DND-41 (cell line): ENCODE results near the gene ALDOA.

Source experiments
- CTCF ChIP-seq: IDR thresholded peaks from 2 replicates; pipeline ENCODE4 v1.5.1; 2012; ENCODE audit warnings: borderline replicate concordance, low read length, moderate library complexity, mild to moderate bottlenecking; ENCODE audit not compliant: poor library complexity, severe bottlenecking; ENCODE audit errors: extremely low read depth
- EZH2 ChIP-seq: IDR thresholded peaks from 3 replicates; pipeline ENCODE4 v1.6.1; 2012; ENCODE audit warnings: borderline replicate concordance, low read depth, mild to moderate bottlenecking, moderate library complexity, low read length, inconsistent platforms; ENCODE audit not compliant: severe bottlenecking

- TF ChIP-seq CTCF, result no peak
- TF ChIP-seq EZH2, result no peak
Observed at GRCh38 chr16:30060836-30061554, 4.6 kb upstream of the ALDOA start.
